ENCODE measurements around the gene ST6GALNAC5. TPM values are rescaled to one million over a fixed set of nuclear protein-coding genes. Genes with fewer than 3 reads are reported as not detected.

The ST6GALNAC5 gene
- total RNA-seq, 1 donor from 2014 or later: 30.7 TPM

DNA sequence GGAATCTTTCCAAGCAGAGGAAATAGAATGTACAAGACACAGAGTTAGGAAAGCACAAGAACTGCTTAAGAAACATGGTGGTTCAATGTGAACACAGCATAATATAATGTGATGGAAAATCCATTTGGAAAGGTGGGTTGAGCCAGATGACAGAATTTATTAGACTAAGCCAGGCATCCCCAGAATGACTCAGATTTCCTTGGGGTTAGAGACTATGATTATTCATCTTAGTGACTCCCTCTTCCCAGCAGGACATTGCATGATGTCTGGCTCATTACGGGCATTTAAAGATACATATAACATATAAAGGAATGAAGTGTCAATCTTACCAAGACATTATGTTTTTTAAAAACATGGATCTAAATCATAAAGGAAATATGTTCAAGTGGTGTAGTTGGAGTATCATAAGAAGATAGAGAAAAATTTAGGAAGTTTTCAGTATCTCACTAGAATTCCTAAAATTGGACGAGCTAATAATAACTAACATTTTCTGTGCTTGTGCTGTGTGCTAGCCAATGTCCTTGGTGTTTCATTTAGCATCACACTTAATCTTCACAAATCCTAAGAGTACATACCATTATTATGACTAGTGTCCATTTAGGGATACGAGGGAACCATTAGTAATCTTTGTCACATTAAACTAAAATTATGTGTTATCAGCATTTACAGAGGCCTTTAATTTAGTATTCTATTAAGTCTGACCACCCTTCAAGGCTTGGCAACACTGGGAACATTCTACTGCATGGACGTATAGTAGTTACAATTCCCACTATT, 41.0 kb upstream of the ST6GALNAC5 start:
- H3K27ac ChIP-seq: no peak overlapping the region
- no peak overlapping the region for H3K9ac ChIP-seq
- H2AFZ ChIP-seq (replicated peaks): no peak overlapping the region
- Mint-ChIP-seq H3K27ac (no peak overlapping the region), H3K36me3 (no peaks in the 10 kb centered on the region), H3K4me1 (peaks cover 10% of the 10 kb centered on the region), H3K9me3 (no peaks in the 10 kb centered on the region), H3K27me3 (ENCODE audit: insufficient read depth, low read depth) (no peaks in the 10 kb centered on the region), H3K4me3 (no peak overlapping the region)
- no peak overlapping the region for H3K4me3 ChIP-seq
- H3K27me3 ChIP-seq: no peaks in the 10 kb centered on the region
- H4K20me1 ChIP-seq (ENCODE audit: low read depth): no peaks in the 10 kb centered on the region
- TF ChIP-seq EZH2 (IDR thresholded peaks at IDR 0.05): no peak
- TF ChIP-seq, protein P1, sequence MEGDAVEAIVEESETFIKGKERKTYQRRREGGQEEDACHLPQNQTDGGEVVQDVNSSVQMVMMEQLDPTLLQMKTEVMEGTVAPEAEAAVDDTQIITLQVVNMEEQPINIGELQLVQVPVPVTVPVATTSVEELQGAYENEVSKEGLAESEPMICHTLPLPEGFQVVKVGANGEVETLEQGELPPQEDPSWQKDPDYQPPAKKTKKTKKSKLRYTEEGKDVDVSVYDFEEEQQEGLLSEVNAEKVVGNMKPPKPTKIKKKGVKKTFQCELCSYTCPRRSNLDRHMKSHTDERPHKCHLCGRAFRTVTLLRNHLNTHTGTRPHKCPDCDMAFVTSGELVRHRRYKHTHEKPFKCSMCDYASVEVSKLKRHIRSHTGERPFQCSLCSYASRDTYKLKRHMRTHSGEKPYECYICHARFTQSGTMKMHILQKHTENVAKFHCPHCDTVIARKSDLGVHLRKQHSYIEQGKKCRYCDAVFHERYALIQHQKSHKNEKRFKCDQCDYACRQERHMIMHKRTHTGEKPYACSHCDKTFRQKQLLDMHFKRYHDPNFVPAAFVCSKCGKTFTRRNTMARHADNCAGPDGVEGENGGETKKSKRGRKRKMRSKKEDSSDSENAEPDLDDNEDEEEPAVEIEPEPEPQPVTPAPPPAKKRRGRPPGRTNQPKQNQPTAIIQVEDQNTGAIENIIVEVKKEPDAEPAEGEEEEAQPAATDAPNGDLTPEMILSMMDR (IDR thresholded peaks at IDR 0.05): no peak
- TF ChIP-seq EZH2phosphoT487 (IDR thresholded peaks at IDR 0.05): no peak
- no peak for DNase-seq (ENCODE audit: low spot score)
- H3K36me3 ChIP-seq: no peaks in the 10 kb centered on the region
- no peaks in the 10 kb centered on the region for H3K79me2 ChIP-seq (ENCODE audit: low read depth)
- H3F3A ChIP-seq (ENCODE audit: low read depth): no peaks in the 10 kb centered on the region
- H3K9me3 ChIP-seq (ENCODE audit: low read depth): no peaks in the 10 kb centered on the region
- no peak overlapping the region for H3K4me2 ChIP-seq
- H3K4me1 ChIP-seq: no peaks in the 10 kb centered on the region

DNA sequence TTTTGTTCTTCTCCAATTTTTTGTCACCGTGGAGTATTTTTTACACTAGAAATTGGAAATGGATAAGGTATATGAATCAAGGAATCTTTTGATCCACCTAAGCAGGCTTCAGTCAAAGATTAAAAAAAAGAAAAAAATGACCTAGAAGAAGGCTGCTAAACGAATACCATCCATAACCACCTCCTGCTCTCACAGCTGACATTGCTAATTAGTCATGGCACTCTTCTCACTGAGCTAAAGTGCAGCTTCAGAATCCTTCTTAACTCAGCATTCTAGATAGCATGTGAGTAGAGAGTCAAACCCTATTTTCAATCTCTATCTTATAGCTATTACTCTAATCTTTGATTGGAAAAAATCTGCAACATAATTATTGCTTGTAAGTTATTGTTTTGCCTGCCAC, 40.2 kb upstream of the ST6GALNAC5 start:
- no peaks in the 10 kb centered on the region for H3K79me2 ChIP-seq (ENCODE audit: low read depth)
- H3K4me3 Mint-ChIP-seq: no peak overlapping the region
- H3K27me3 ChIP-seq: no peaks in the 10 kb centered on the region
- no peaks in the 10 kb centered on the region for H4K20me1 ChIP-seq (ENCODE audit: low read depth)
- H3F3A ChIP-seq (ENCODE audit: low read depth): no peaks in the 10 kb centered on the region
- H3K27ac ChIP-seq: no peak overlapping the region
- no peaks in the 10 kb centered on the region for H3K27me3 Mint-ChIP-seq (ENCODE audit: insufficient read depth, low read depth)
- H3K27ac Mint-ChIP-seq: no peak overlapping the region
- no peak overlapping the region for H3K9ac ChIP-seq
- H3K9me3 Mint-ChIP-seq: no peaks in the 10 kb centered on the region
- DNase-seq (ENCODE audit: low spot score): no peak
- no peaks in the 10 kb centered on the region for H3K36me3 Mint-ChIP-seq
- no peaks in the 10 kb centered on the region for H3K9me3 ChIP-seq (ENCODE audit: low read depth)
- H3K4me1 ChIP-seq: no peaks in the 10 kb centered on the region
- no peak overlapping the region for H2AFZ ChIP-seq (replicated peaks)
- H3K4me3 ChIP-seq: no peak overlapping the region
- no peak overlapping the region for H3K4me2 ChIP-seq
- peaks cover 10% of the 10 kb centered on the region for H3K4me1 Mint-ChIP-seq
- no peaks in the 10 kb centered on the region for H3K36me3 ChIP-seq
- TF ChIP-seq, protein P1 (IDR thresholded peaks at IDR 0.05): no peak
- TF ChIP-seq EZH2 (IDR thresholded peaks at IDR 0.05) (no peak), EZH2phosphoT487 (IDR thresholded peaks at IDR 0.05) (no peak)

DNA sequence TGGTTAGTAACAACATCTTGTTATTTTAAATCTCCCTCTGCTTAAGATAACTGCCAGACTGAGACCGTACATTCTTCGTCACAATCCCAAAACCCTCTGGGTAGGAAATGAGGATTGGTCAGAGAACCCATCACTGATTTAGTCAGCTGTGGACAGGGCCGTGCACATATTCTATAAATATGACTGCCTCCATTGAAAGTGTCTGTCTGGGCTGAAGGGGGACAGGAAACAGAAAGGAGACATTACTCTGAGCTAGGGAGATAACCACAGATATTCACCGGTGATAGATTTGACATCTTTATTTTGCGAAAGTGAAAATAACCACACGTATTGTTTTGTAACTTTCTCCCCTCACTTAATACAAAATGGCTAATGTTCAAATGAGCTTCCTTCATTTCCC, 36.9 kb upstream of the ST6GALNAC5 start:
- Histone ChIP-seq H3K4me2 (no peak overlapping the region), H3K4me3 (no peak overlapping the region), H4K20me1 (ENCODE audit: low read depth) (no peaks in the 10 kb centered on the region), H3K79me2 (ENCODE audit: low read depth) (no peaks in the 10 kb centered on the region), H3F3A (ENCODE audit: low read depth) (no peaks in the 10 kb centered on the region), H3K9ac (no peak overlapping the region), H3K36me3 (no peaks in the 10 kb centered on the region), H3K4me1 (no peaks in the 10 kb centered on the region), H3K27ac (no peak overlapping the region), H2AFZ (replicated peaks) (no peak overlapping the region), H3K9me3 (ENCODE audit: low read depth) (no peaks in the 10 kb centered on the region), H3K27me3 (no peaks in the 10 kb centered on the region)
- no peaks in the 10 kb centered on the region for H3K9me3 Mint-ChIP-seq
- H3K36me3 Mint-ChIP-seq: no peaks in the 10 kb centered on the region
- no peak overlapping the region for H3K27ac Mint-ChIP-seq
- no peak overlapping the region for H3K4me3 Mint-ChIP-seq
- TF ChIP-seq EZH2phosphoT487 (IDR thresholded peaks at IDR 0.05) (no peak), EZH2 (IDR thresholded peaks at IDR 0.05) (no peak)
- TF ChIP-seq, protein P1 (IDR thresholded peaks at IDR 0.05): no peak
- H3K27me3 Mint-ChIP-seq (ENCODE audit: insufficient read depth, low read depth): no peaks in the 10 kb centered on the region
- no peak for DNase-seq (ENCODE audit: low spot score)
- H3K4me1 Mint-ChIP-seq: peaks cover 10% of the 10 kb centered on the region
